Tibial nerve (tissue), 4 donors: ENCODE measurements around the gene CAMSAP2. TPM values are rescaled to one million over a fixed set of nuclear protein-coding genes. Genes with fewer than 3 reads are reported as not detected.
A peak's percentile ranks its signal among the peaks of the same experiment; 100 is the strongest.

Experiments used
- DNase-seq, 2 donors: peaks; one replicate each; pipeline ENCODE4 v3.0.0-alpha.2; 2019; ENCODE audit warnings: low spot score in 2 of 2
- H3K27ac ChIP-seq, 4 donors: fragments of 200-600 bp; sonication (generic) in 3 of 4; one replicate each; pipeline ENCODE4 v1.5.1; 2017 to 2019; ENCODE audit warnings: mild to moderate bottlenecking in 1 of 4
- H3K27me3 ChIP-seq, 2 donors: fragments of 200-600 bp; sonication (generic) in 1 of 2; one replicate each; pipeline versions ENCODE4 v1.5.1 to v1.6.0; 2017 to 2019
- H3K36me3 ChIP-seq, 3 donors: fragments of 200-600 bp; sonication (generic); one replicate each; pipeline ENCODE4 v1.5.1; 2018 to 2019
- H3K4me1 ChIP-seq, 4 donors: fragments of 200-600 bp; sonication (generic) in 3 of 4; one replicate each; pipeline ENCODE4 v1.5.1; 2017 to 2019
- H3K4me3 ChIP-seq, 4 donors: fragments of 200-600 bp; sonication (generic) in 3 of 4; one replicate each; pipeline ENCODE4 v1.5.1; 2017 to 2019; ENCODE audit warnings: mild to moderate bottlenecking in 1 of 4, moderate library complexity in 1 of 4
- H3K9me3 ChIP-seq, 4 donors: fragments of 200-600 bp; sonication (generic) in 3 of 4; one replicate each; pipeline ENCODE4 v1.5.1; 2017 to 2019
- EP300 ChIP-seq, 2 donors: sonication (generic); formaldehyde crosslinking; IDR thresholded peaks; one replicate each; pipeline ENCODE4 v1.6.1; 2017; ENCODE audit warnings: antibody characterized with exemption in 2 of 2, mild to moderate bottlenecking in 1 of 2
- POLR2A ChIP-seq, 2 donors: fragments of 450-650 bp; IDR thresholded peaks; one replicate each; pipeline ENCODE4 v1.6.1; 2017; ENCODE audit warnings: antibody characterized with exemption in 2 of 2, mild to moderate bottlenecking in 2 of 2, moderate library complexity in 2 of 2
- WGBS, 2 donors: methylation state at CpG; one replicate each; pipeline ENCODE4 v1.1.5; 2018; 5-methylcytosine and 5-hydroxymethylcytosine counted together
- total RNA-seq, 4 donors: library from RNA; depleted of rRNA; stranded (reverse); fragments of >200 nt; gene quantifications; one replicate each; pipeline ENCODE4 v1.1.0, GENCODE V29; 2016
- TF ChIP-seq, protein P1 (sequence below), 5 experiments: fragments of 200-600 bp in 3 of 5; fragments of 450-650 bp in 2 of 5; sonication (generic) in 3 of 5; IDR thresholded peaks; one replicate each; pipeline ENCODE4 v1.5.1; 2016 to 2019; ENCODE audit warnings: antibody characterized with exemption in 5 of 5, mild to moderate bottlenecking in 3 of 5, moderate library complexity in 2 of 5

The CAMSAP2 gene
- total RNA-seq, 4 donors from 2014 or later = 27.3 to 38.9 (median 31.6) TPM

DNA sequence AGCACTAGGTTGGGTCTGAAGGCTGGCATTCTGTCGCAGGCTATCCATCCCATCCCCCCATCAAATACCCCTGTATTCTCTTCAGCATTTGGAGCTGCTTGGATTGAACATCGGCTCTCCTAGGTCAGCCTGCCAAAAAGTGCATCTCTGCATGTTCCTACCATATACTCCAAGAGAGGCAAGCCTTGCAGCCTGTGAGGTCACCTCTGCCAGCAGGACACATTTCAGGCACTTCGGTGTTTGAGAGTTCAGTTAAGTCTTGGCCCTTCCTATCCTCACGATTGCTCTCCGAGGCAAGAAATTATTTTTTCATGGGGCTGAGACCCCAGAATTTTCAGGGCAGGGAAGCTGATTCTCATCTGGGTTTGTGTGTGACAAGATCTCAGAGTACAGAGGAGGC, 136.7 kb downstream of the CAMSAP2 start:
- 87 to 89% methylated on average over 5 of the region's 5 CpGs for WGBS, 2 donors
- TF ChIP-seq, protein P1, sequence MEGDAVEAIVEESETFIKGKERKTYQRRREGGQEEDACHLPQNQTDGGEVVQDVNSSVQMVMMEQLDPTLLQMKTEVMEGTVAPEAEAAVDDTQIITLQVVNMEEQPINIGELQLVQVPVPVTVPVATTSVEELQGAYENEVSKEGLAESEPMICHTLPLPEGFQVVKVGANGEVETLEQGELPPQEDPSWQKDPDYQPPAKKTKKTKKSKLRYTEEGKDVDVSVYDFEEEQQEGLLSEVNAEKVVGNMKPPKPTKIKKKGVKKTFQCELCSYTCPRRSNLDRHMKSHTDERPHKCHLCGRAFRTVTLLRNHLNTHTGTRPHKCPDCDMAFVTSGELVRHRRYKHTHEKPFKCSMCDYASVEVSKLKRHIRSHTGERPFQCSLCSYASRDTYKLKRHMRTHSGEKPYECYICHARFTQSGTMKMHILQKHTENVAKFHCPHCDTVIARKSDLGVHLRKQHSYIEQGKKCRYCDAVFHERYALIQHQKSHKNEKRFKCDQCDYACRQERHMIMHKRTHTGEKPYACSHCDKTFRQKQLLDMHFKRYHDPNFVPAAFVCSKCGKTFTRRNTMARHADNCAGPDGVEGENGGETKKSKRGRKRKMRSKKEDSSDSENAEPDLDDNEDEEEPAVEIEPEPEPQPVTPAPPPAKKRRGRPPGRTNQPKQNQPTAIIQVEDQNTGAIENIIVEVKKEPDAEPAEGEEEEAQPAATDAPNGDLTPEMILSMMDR (IDR thresholded peaks at IDR 0.05) = no peak
- TF ChIP-seq POLR2A (IDR thresholded peaks at IDR 0.05) (no peak), EP300 (IDR thresholded peaks at IDR 0.05) (no peak)
- Histone ChIP-seq H3K27ac (no peak overlapping the region), H3K36me3 (no peaks in the 10 kb centered on the region), H3K9me3 (no peaks in the 10 kb centered on the region), H3K4me3 (no peak overlapping the region), H3K4me1 (peaks cover 0 to 16% (median 10%) of the 10 kb centered on the region in 4 donors), H3K27me3 (peaks cover 0 to 59% of the 10 kb centered on the region in 2 donors)
- peak in 1 of 2 donors; percentile 3 for DNase-seq

DNA sequence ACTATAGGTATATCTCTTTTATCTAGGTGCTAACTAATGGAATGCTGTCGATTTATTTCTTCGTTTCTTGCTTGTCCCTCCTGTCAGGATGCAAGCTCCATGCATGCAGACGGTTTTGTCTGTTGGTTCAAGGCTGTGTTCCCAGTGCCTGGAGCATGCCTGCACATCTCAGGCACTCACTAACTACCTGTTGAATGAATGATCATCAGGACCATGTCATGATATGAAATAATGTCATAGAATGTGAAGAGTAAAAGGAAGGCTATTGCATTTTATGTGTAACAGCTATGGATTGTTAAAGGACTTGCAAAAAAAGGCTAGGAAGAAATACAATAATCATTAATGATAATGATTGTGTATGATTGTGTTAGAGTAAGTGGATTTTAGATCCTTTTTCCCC, 138.3 kb downstream of the CAMSAP2 start:
- H3K36me3 ChIP-seq = no peaks in the 10 kb centered on the region
- 86 to 90% methylated on average over 3 of the region's 3 CpGs for WGBS, 2 donors
- H3K27me3 ChIP-seq = peaks cover 0 to 43% of the 10 kb centered on the region in 2 donors
- no peak overlapping the region for H3K27ac ChIP-seq
- no peak overlapping the region for H3K4me3 ChIP-seq
- DNase-seq = peak in 1 of 2 donors; percentile 3
- H3K9me3 ChIP-seq = no peaks in the 10 kb centered on the region
- TF ChIP-seq, protein P1 (IDR thresholded peaks at IDR 0.05) = no peak
- no peak for TF ChIP-seq EP300 (IDR thresholded peaks at IDR 0.05)
- no peak for TF ChIP-seq POLR2A (IDR thresholded peaks at IDR 0.05)
- H3K4me1 ChIP-seq = peaks cover 0 to 16% (median 10%) of the 10 kb centered on the region in 4 donors

DNA sequence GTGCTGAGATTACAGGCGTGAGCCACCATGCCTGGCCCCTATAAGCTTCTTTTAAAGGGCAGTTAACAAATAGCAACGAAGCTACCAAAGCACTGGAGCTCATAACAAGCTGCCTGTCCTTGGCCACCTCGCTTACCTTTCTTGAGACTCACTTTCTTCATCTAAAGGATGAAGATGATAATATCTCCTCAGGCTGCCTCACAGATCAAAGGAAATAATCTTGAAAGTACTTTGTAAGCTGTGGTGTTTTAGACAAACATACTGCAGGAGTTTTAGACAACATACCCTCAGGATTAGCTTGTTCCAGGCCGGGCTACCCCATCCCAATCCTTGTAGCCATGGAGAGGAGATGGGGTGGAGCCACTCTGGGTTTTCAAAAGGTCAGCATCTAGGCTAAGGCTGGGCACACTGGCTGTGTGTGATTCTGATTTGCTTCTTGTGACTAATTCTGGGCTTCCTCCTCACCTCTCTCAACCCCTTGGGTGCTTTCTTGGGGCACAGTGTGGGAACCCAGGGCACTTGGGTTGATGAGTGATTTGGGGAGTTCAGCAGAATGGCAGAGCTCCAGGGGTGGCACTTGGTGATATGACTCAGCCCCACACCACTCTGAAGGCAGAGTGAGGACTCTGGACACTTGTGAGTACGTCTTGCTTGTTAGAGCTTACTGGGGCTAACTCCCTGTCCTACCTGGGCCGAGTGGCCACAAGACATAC, 139.3 kb downstream of the CAMSAP2 start:
- Histone ChIP-seq H3K27me3 (peaks cover 0 to 33% of the 10 kb centered on the region in 2 donors), H3K27ac (no peak overlapping the region), H3K36me3 (no peaks in the 10 kb centered on the region), H3K4me3 (no peak overlapping the region), H3K4me1 (peaks cover 0 to 12% (median 8%) of the 10 kb centered on the region in 4 donors), H3K9me3 (no peaks in the 10 kb centered on the region)
- no peak for DNase-seq
- TF ChIP-seq POLR2A (IDR thresholded peaks at IDR 0.05) = no peak
- TF ChIP-seq EP300 (IDR thresholded peaks at IDR 0.05) = no peak
- TF ChIP-seq, protein P1 (IDR thresholded peaks at IDR 0.05) = no peak
- WGBS, 2 donors = 75 to 83% methylated on average over 6 of the region's 6 CpGs

DNA sequence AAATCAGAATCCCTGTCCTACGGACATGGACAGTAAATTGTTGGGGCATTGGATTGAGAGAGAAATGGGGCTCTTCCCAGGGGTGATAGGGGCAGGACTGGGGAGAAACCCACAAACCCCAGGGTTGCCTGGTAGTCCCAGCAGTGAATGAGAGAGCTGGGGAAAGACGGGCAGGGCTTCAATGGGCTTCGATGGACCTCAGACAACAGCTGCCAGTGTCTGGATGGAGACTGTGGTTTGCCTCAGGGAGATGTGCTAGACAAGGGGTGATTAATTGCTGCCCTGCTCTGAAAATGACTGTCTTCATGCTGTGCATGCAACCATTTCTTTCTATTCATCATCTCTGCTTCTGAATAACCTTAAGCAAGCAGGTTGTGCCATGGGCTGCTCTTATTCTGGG, 141.5 kb downstream of the CAMSAP2 start:
- no peak for DNase-seq
- H3K9me3 ChIP-seq = no peaks in the 10 kb centered on the region
- peaks cover 0 to 13% of the 10 kb centered on the region in 2 donors for H3K27me3 ChIP-seq
- no peaks in the 10 kb centered on the region for H3K36me3 ChIP-seq
- H3K4me1 ChIP-seq = no peaks in the 10 kb centered on the region
- H3K4me3 ChIP-seq = no peak overlapping the region
- 49 to 51% methylated on average over 3 of the region's 3 CpGs for WGBS, 2 donors
- TF ChIP-seq, protein P1 (IDR thresholded peaks at IDR 0.05) = no peak
- TF ChIP-seq POLR2A (IDR thresholded peaks at IDR 0.05) (no peak), EP300 (IDR thresholded peaks at IDR 0.05) (no peak)
- no peak overlapping the region for H3K27ac ChIP-seq

DNA sequence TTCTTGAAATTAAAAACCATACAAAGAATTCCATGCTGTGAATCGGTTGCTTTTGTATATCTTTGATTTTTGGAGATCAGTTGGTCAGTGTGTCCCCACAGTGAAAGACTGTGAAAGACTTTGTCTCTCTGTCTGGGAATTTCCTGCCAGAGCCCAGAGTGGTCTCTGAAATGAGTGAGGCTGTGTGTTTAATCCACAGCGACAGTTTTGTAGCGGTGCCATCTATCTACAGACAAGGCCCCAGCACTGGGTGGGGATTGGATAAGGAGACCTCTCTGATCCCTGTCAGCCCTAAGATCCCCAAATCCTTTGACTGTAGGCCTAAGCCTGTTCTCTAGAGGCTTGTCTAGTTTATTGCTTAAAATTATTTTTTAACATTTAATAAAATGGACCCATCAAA, 144.4 kb downstream of the CAMSAP2 start:
- TF ChIP-seq POLR2A (IDR thresholded peaks at IDR 0.05) (no peak), EP300 (IDR thresholded peaks at IDR 0.05) (no peak)
- TF ChIP-seq, protein P1 (IDR thresholded peaks at IDR 0.05) = no peak
- WGBS, 2 donors = 61 to 73% methylated on average over 3 of the region's 3 CpGs
- Histone ChIP-seq H3K9me3 (no peaks in the 10 kb centered on the region), H3K27ac (no peak overlapping the region), H3K4me1 (peaks cover 0 to under 1% (median 0%) of the 10 kb centered on the region in 4 donors), H3K36me3 (no peaks in the 10 kb centered on the region), H3K27me3 (peaks cover 0 to 3% of the 10 kb centered on the region in 2 donors), H3K4me3 (no peak overlapping the region)
- no peak for DNase-seq
